Activated CD8-positive, alpha-beta memory T cell treated with anti-CD3 and anti-CD28 coated beads for 36 hours (primary cell): ENCODE measurements around the gene TPGS2. TPM values are rescaled to one million over a fixed set of nuclear protein-coding genes. Genes with fewer than 3 reads are reported as not detected.

ENCODE experiments used
- CTCF ChIA-PET: fragments of 350-600 bp; sonication (Branson Sonifier 250); formaldehyde crosslinking; loops from one replicate; lab custom pipeline; 2021; ENCODE audit warnings: antibody characterized with exemption; lab: Charles Lee
- POLR2A ChIA-PET: fragments of 350-600 bp; sonication (Branson Sonifier 250); formaldehyde crosslinking; loops from one replicate; lab custom pipeline; 2021; ENCODE audit warnings: antibody characterized with exemption; lab: Charles Lee
- total RNA-seq, 2 experiments: library from RNA; stranded (reverse); gene quantifications; one replicate each; pipeline ENCODE4 v1.2.3, GENCODE V29; 2021

The TPGS2 gene
- total RNA-seq, 2 experiments from 2014 or later = 82.2 to 85.2 TPM

- CTCF ChIA-PET = no interaction called here
- POLR2A ChIA-PET = no interaction called here
Observed at GRCh38 chr18:36756242-36756641, 72.6 kb downstream of the TPGS2 start.

GRCh38 chr18:36752929-36753865 lies 75.6 kb downstream of the TPGS2 start:
- POLR2A ChIA-PET = no interaction called here
- CTCF ChIA-PET = no interaction called here

- CTCF ChIA-PET = no interaction called here
- POLR2A ChIA-PET = no interaction called here
Observed at GRCh38 chr18:36745219-36745975, 83.4 kb downstream of the TPGS2 start.

GRCh38 chr18:36744261-36744876 lies 84.4 kb downstream of the TPGS2 start:
- ChIA-PET CTCF (no interaction called here), POLR2A (no interaction called here)

Other genes starting within 250 kb of the TPGS2 start
- gene KIAA1328, start 125 bp upstream of the TPGS2 start, total RNA-seq = 1 to 10 TPM; 5.5 to 6.5 TPM